Psoas muscle (tissue), 8 donors: ENCODE measurements around the gene RNF138. TPM values are rescaled to one million over a fixed set of nuclear protein-coding genes. Genes with fewer than 3 reads are reported as not detected.
"Not testable (repeated sequence)": the region's sequence is repeated elsewhere in the genome, so short reads cannot be mapped to it uniquely, and the experiment has no call there.

Experiments
- ATAC-seq, 4 donors: fragments of 200-7000 bp; cut with Tn5 transposase; one replicate each; pipeline ENCODE4 v1.9.1; 2020; ENCODE audit warnings: moderate library complexity in 3 of 4, mild to moderate bottlenecking in 2 of 4
- DNase-seq, 2 donors: peaks; one replicate each; pipeline ENCODE4 v3.0.0-alpha.2; 2020
- H3K27ac ChIP-seq: fragments of 200-600 bp; one replicate; pipeline ENCODE4 v1.8.0; 2022
- H3K27me3 ChIP-seq, 3 donors: fragments of 200-600 bp in 1 of 3; one replicate each; pipeline versions ENCODE4 v1.6.1 to v1.8.0; 2013 to 2022; ENCODE audit warnings: low read length in 2 of 3, mild to moderate bottlenecking in 2 of 3, moderate library complexity in 1 of 3; ENCODE audit not compliant: insufficient read depth in 3 of 3
- H3K36me3 ChIP-seq, 2 donors: fragments of 200-600 bp in 1 of 2; one replicate each; pipeline versions ENCODE4 v1.6.1 to v1.8.0; 2013 to 2022; ENCODE audit warnings: low read depth in 1 of 2, mild to moderate bottlenecking in 1 of 2, moderate library complexity in 1 of 2; ENCODE audit not compliant: insufficient read depth in 1 of 2
- H3K4me1 ChIP-seq: fragments of 200-600 bp; one replicate; pipeline ENCODE4 v1.8.0; 2022
- H3K4me3 ChIP-seq: fragments of 200-600 bp; one replicate; pipeline ENCODE4 v1.8.0; 2022; ENCODE audit warnings: mild to moderate bottlenecking
- H3K9me3 ChIP-seq: fragments of 200-600 bp; one replicate; pipeline ENCODE4 v1.8.0; 2022
- CTCF ChIP-seq: fragments of 200-600 bp; IDR thresholded peaks from one replicate; pipeline ENCODE4 v1.8.0; 2022; ENCODE audit warnings: antibody characterized with exemption
- WGBS, 3 donors: extraction: QIAGEN DNeasy Blood & Tissue Kit; methylation state at CpG; one replicate each; pipeline versions ENCODE4 v1.1.6 to v1.1.7; 2013; 5-methylcytosine and 5-hydroxymethylcytosine counted together
- intact Hi-C, 2 donors: fragments of 100-400 bp; cut with DNase I; formaldehyde crosslinking; loops; one replicate each; pipeline versions ENCODE4 v1.11.0 to v1.14.2; 2022
- polyA plus RNA-seq, 3 donors: library from polyadenylated mRNA; stranded (reverse); fragments of 200-250 nt; gene quantifications; one replicate each; pipeline ENCODE4 v1.2.3, GENCODE V29; 2013
- total RNA-seq, 4 donors: library from RNA; stranded (reverse); fragmentation: NEBNext Ultra II Directional in 2 of 4; extraction: Animal tissue kit (Norgen Biotek cat#: 25700) in 2 of 4; gene quantifications; one replicate each; pipeline versions ENCODE4 v1.2.1 to v1.2.4, GENCODE V29; 2021 to 2023
- donor health status: healthy with polysubstance abuse.
- donor health status: DM: no; HTN: no; CAD: no; lungs with moderate emphysema.
- donor health status: Bipolar disorder and iron deficiency.
- donor health status: healthy.
- donor health status: DM: yes; HTN: yes; CAD: no.
- donor health status: DM: no; HTN: no; CAD: no.
- donor health status: DM: no; HTN: no; CAD: no.
- donor health status: DM: yes; HTN: yes; CAD: no.

The RNF138 gene
- total and polyA plus RNA-seq, 7 donors = 3.6 to 10.1 (median 7.2) TPM

- no peak for TF ChIP-seq CTCF
- no peaks in the 10 kb centered on the region for H3K36me3 ChIP-seq
- ATAC-seq (no peak), DNase-seq (no peak)
- H3K4me1 ChIP-seq = no peaks in the 10 kb centered on the region
- H3K27ac ChIP-seq = no peak overlapping the region
- intact Hi-C loops = no loop called here
- WGBS, 3 donors = 73 to 80% (median 77%) methylated on average over 3 of the region's 3 CpGs
- H3K9me3 ChIP-seq = no peaks in the 10 kb centered on the region
- no peak overlapping the region for H3K4me3 ChIP-seq
- H3K27me3 ChIP-seq = no peaks in the 10 kb centered on the region
Observed at GRCh38 chr18:32167980-32168730, 76.5 kb downstream of the RNF138 start.

GRCh38 chr18:32173654-32174053, 82.0 kb downstream of the RNF138 start:
- Histone ChIP-seq H3K36me3 (no peaks in the 10 kb centered on the region), H3K27ac (no peak overlapping the region), H3K4me1 (no peaks in the 10 kb centered on the region), H3K4me3 (no peak overlapping the region), H3K9me3 (no peaks in the 10 kb centered on the region), H3K27me3 (no peaks in the 10 kb centered on the region)
- DNase-seq (no peak), ATAC-seq (no peak)
- intact Hi-C loops = no loop called here
- TF ChIP-seq CTCF = no peak
- WGBS, 3 donors = 85 to 91% (median 89%) methylated on average over 3 of the region's 3 CpGs

GRCh38 chr18:32174719-32175118, 83.0 kb downstream of the RNF138 start:
- DNase-seq (no peak), ATAC-seq (no peak)
- Histone ChIP-seq H3K4me1 (no peaks in the 10 kb centered on the region), H3K27me3 (no peaks in the 10 kb centered on the region), H3K4me3 (no peak overlapping the region), H3K36me3 (no peaks in the 10 kb centered on the region), H3K9me3 (no peaks in the 10 kb centered on the region), H3K27ac (no peak overlapping the region)
- TF ChIP-seq CTCF = no peak
- 70 to 79% (median 77%) methylated on average over 7 of the region's 7 CpGs for WGBS, 3 donors
- intact Hi-C loops = no loop called here

GRCh38 chr18:32175265-32175664, 83.6 kb downstream of the RNF138 start:
- H3K27me3 ChIP-seq = no peaks in the 10 kb centered on the region
- H3K4me1 ChIP-seq = no peaks in the 10 kb centered on the region
- no peak for TF ChIP-seq CTCF
- H3K9me3 ChIP-seq = no peaks in the 10 kb centered on the region
- H3K27ac ChIP-seq = no peak overlapping the region
- DNase-seq (no peak), ATAC-seq (no peak)
- no peak overlapping the region for H3K4me3 ChIP-seq
- intact Hi-C loops = no loop called here
- WGBS, 3 donors = 61 to 76% (median 62%) methylated on average over 1 of the region's 1 CpG
- H3K36me3 ChIP-seq = no peaks in the 10 kb centered on the region

- WGBS, 3 donors = 93 to 100% (median 98%) methylated on average over 1 of the region's 1 CpG
- H3K27ac ChIP-seq, H3K4me1 ChIP-seq, H3K4me3 ChIP-seq, H3K36me3 ChIP-seq, H3K9me3 ChIP-seq, intact Hi-C loops, H3K27me3 ChIP-seq, ATAC-seq, DNase-seq: not testable (repeated sequence)
Observed at GRCh38 chr18:32176745-32177144, 85.1 kb downstream of the RNF138 start.
